Neuronal stem cell (in vitro differentiated cells): ENCODE results near the gene GLRA1. TPM values are rescaled to one million over a fixed set of nuclear protein-coding genes. Genes with fewer than 3 reads are reported as not detected.

Source experiments
- DNase-seq: peaks from one replicate; pipeline ENCODE4 v3.0.0-alpha.2; 2013; ENCODE audit warnings: low spot score
- H2AFZ ChIP-seq: one replicate; pipeline ENCODE4 v1.6.1; 2013; ENCODE audit warnings: mild to moderate bottlenecking, low read length, inconsistent platforms
- H2AK5ac ChIP-seq: 2 replicates; pipeline ENCODE4 v1.6.1; 2013; ENCODE audit warnings: low read depth, mild to moderate bottlenecking, inconsistent platforms, low read length, moderate library complexity, mixed read lengths
- H2BK120ac ChIP-seq: 2 replicates; pipeline ENCODE4 v1.6.1; 2013; ENCODE audit warnings: low read depth, mild to moderate bottlenecking, inconsistent platforms, low read length, moderate library complexity, mixed read lengths
- H2BK12ac ChIP-seq: one replicate; pipeline ENCODE4 v1.6.1; 2013; ENCODE audit warnings: low read length, inconsistent platforms
- H2BK15ac ChIP-seq: 2 replicates; pipeline ENCODE4 v1.6.1; 2013; ENCODE audit warnings: mild to moderate bottlenecking, low read length, inconsistent platforms, mixed read lengths
- H2BK5ac ChIP-seq: one replicate; pipeline ENCODE4 v1.6.1; 2013; ENCODE audit warnings: inconsistent platforms, mild to moderate bottlenecking, low read length, moderate library complexity
- H3K14ac ChIP-seq: one replicate; pipeline ENCODE4 v1.6.1; 2013; ENCODE audit warnings: low read length, inconsistent platforms
- H3K18ac ChIP-seq: 2 replicates; pipeline ENCODE4 v1.6.1; 2013; ENCODE audit warnings: low read length, inconsistent platforms
- H3K23ac ChIP-seq: 2 replicates; pipeline ENCODE4 v1.6.1; 2013; ENCODE audit warnings: low read depth, mild to moderate bottlenecking, mixed read lengths, low read length, inconsistent platforms; ENCODE audit not compliant: poor library complexity
- H3K27ac ChIP-seq: replicated peaks from 3 replicates; pipeline ENCODE4 v1.5.1; 2013; ENCODE audit warnings: low read length, inconsistent platforms
- H3K27me3 ChIP-seq, 3 experiments: 2 replicates each; pipeline ENCODE4 v1.6.1; 2013; ENCODE audit warnings: low read length in 3 of 3, mild to moderate bottlenecking in 2 of 3, inconsistent platforms in 1 of 3, low read depth in 1 of 3, mixed read lengths in 1 of 3, moderate library complexity in 1 of 3; ENCODE audit not compliant: control insufficient read depth in 3 of 3, insufficient read depth in 3 of 3
- H3K36me3 ChIP-seq, 2 donors: replicated peaks in 1 of 2; 2 replicates each; pipeline ENCODE4 v1.6.1; 2013; ENCODE audit warnings: low read length in 2 of 2; ENCODE audit not compliant: control insufficient read depth in 2 of 2, insufficient read depth in 2 of 2
- H3K4ac ChIP-seq: 2 replicates; pipeline ENCODE4 v1.6.1; 2013; ENCODE audit warnings: inconsistent platforms, mild to moderate bottlenecking, low read length, moderate library complexity
- H3K4me1 ChIP-seq, 2 donors: 1 replicate in 1 of 2; 2 replicates in 1 of 2; pipeline ENCODE4 v1.6.1; 2013; ENCODE audit warnings: low read length in 2 of 2, low read depth in 1 of 2; ENCODE audit not compliant: control insufficient read depth in 2 of 2, insufficient read depth in 1 of 2
- H3K4me2 ChIP-seq: one replicate; pipeline ENCODE4 v1.6.1; 2013; ENCODE audit warnings: mild to moderate bottlenecking, low read length, inconsistent platforms; ENCODE audit not compliant: insufficient read depth, poor library complexity, severe bottlenecking
- H3K4me3 ChIP-seq, 2 donors: 2 replicates each; pipeline ENCODE4 v1.5.1; 2013; ENCODE audit warnings: low read length in 2 of 2, mild to moderate bottlenecking in 2 of 2, inconsistent platforms in 1 of 2, moderate library complexity in 1 of 2
- H3K79me1 ChIP-seq: one replicate; pipeline ENCODE4 v1.6.1; 2013; ENCODE audit warnings: low read depth, mild to moderate bottlenecking, inconsistent platforms, low read length, moderate library complexity
- H3K9ac ChIP-seq: one replicate; pipeline ENCODE4 v1.6.1; 2013; ENCODE audit warnings: mild to moderate bottlenecking, low read depth, low read length, inconsistent platforms; ENCODE audit not compliant: poor library complexity
- H3K9me3 ChIP-seq, 2 donors: replicated peaks in 1 of 2; 2 replicates each; pipeline versions ENCODE3 to v1.6.1; 2013; ENCODE audit warnings: low read length in 2 of 2, mild to moderate bottlenecking in 2 of 2, inconsistent platforms in 1 of 2, low read depth in 1 of 2, mixed read lengths in 1 of 2, moderate library complexity in 1 of 2; ENCODE audit not compliant: control insufficient read depth in 2 of 2, insufficient read depth in 1 of 2
- H4K8ac ChIP-seq: one replicate; pipeline ENCODE4 v1.6.1; 2013; ENCODE audit warnings: low read depth, mild to moderate bottlenecking, inconsistent platforms, low read length, moderate library complexity
- H4K91ac ChIP-seq: one replicate; pipeline ENCODE4 v1.6.1; 2013; ENCODE audit warnings: low read length, low read depth, mild to moderate bottlenecking, inconsistent platforms; ENCODE audit not compliant: poor library complexity
- WGBS, 2 donors: extraction: QIAGEN DNeasy Blood & Tissue Kit; methylation state at CpG; one replicate each; pipeline ENCODE4 v1.1.7; 2013; ENCODE audit warnings: missing lambda C conversion rate in 2 of 2, mixed read lengths in 1 of 2; ENCODE audit not compliant: insufficient read length in 2 of 2, insufficient replicate concordance in 1 of 2; ENCODE audit errors: extremely low coverage in 2 of 2; 5-methylcytosine and 5-hydroxymethylcytosine counted together
- small RNA-seq: library from polyadenylated mRNA; stranded (forward); fragments of <200 nt; extraction: miRNeasy Mini kit (QIAGEN cat#:217004); gene quantifications from one replicate; pipeline ENCODE3, GENCODE V24; 2013; ENCODE audit not compliant: insufficient read depth

GLRA1 gene

GRCh38 chr5:151775025-151775606 lies 149.5 kb downstream of the GLRA1 start:
- H3K9ac ChIP-seq: no peak overlapping the region
- no peak overlapping the region for H3K18ac ChIP-seq
- no peak overlapping the region for H3K4ac ChIP-seq
- no peak overlapping the region for H2AFZ ChIP-seq
- no peak overlapping the region for H2BK12ac ChIP-seq
- peaks cover 7% of the 10 kb centered on the region for H3K79me1 ChIP-seq
- no peak overlapping the region for H4K8ac ChIP-seq
- H3K4me3 ChIP-seq: peak overlapping the region in 1 of 2 donors; percentile 73
- no peak overlapping the region for H3K4me2 ChIP-seq
- no peak overlapping the region for H3K27ac ChIP-seq
- H3K14ac ChIP-seq: no peak overlapping the region
- peaks cover 2 to 59% of the 10 kb centered on the region in 2 donors for H3K36me3 ChIP-seq
- H2BK5ac ChIP-seq: no peak overlapping the region
- no peak overlapping the region for H4K91ac ChIP-seq
- peaks cover 3 to 10% of the 10 kb centered on the region in 2 donors for H3K4me1 ChIP-seq
- H3K27me3 ChIP-seq: no peaks in the 10 kb centered on the region
- H3K9me3 ChIP-seq: peaks cover 0 to 8% of the 10 kb centered on the region in 2 donors
- WGBS, 2 donors: no CpG with 5 or more reads among the region's 3 CpGs
- H3K23ac ChIP-seq: no peak overlapping the region
- no peak overlapping the region for H2AK5ac ChIP-seq
- H2BK120ac ChIP-seq: no peak overlapping the region
- H2BK15ac ChIP-seq: no peak overlapping the region
- no peak for DNase-seq

DNA sequence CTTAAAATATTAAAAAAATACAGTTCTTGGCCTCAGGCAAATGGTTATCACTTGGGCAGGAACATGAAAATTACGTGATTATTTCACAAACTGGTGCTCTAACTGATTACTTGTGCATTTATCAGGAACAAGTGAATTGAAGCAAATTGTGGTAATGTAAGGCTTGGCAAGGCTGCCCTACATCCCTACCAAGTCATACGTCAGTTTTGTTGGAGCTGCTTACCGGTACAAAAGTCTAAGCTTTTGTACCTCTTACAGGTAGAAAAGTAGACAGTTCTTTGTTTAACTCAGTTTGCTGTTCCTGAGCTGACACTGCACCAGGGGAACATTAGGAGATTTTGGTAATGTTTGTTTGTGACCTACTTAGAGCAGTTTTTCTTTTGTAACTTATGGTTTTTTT lies 150.7 kb downstream of the GLRA1 start:
- Histone ChIP-seq H2BK15ac (no peak overlapping the region), H2BK5ac (no peak overlapping the region), H3K4me2 (peak overlapping the region; percentile 13), H3K9me3 (peaks cover 0 to 8% of the 10 kb centered on the region in 2 donors), H3K23ac (no peak overlapping the region), H3K27ac (no peak overlapping the region), H3K14ac (no peak overlapping the region), H2AFZ (no peak overlapping the region), H4K91ac (no peak overlapping the region), H3K18ac (no peak overlapping the region), H2AK5ac (no peak overlapping the region), H4K8ac (no peak overlapping the region), H3K4me3 (peak overlapping the region; percentile 26 to 73), H3K4me1 (peaks cover 3 to 10% of the 10 kb centered on the region in 2 donors), H3K27me3 (no peaks in the 10 kb centered on the region), H3K9ac (no peak overlapping the region), H2BK12ac (no peak overlapping the region), H2BK120ac (no peak overlapping the region), H3K4ac (no peak overlapping the region), H3K36me3 (peaks cover 2 to 49% of the 10 kb centered on the region in 2 donors), H3K79me1 (peaks cover 7% of the 10 kb centered on the region)
- DNase-seq: no peak
- no CpG with 5 or more reads among the region's 3 CpGs for WGBS, 2 donors

DNA sequence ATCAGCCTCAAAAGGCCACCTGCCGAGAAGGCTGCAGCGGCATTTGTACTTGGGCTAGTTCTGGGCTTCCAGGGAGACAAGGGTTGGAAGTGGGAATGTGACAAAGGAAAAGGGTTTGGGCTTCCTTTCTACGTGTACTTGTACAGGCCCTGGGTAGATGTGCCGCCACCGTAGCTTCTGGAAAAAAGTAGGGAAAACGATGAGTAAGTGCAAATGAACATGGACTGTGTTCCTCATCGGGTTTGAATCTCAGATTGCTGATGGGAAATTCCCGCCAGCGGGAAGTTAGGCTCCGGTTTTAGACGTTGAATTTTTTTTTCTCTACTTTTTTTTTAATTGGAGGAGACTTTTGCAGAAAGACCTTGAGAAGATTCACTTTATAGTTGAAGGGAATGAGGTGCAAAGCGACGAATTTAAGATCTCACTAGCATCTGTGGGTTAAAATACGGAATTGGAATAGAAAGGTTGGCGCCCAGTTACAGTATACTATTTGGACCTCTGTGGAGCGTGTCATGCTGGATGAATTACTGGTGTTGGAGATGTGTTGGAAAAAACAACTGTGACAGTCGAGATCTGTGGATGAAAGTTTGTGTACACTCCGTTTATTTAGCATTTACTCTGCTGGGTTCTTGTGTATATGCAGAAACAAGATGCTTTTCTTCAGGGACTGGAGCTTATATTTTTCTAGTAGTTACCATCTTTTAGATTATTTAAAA lies 151.6 kb downstream of the GLRA1 start:
- Histone ChIP-seq H4K91ac (no peak overlapping the region), H2BK5ac (peak overlapping the region; percentile 77), H2BK15ac (no peak overlapping the region), H3K14ac (no peak overlapping the region), H3K4me3 (peak overlapping the region; percentile 73 to 85), H3K4me2 (peak overlapping the region; percentile 71), H3K27me3 (no peaks in the 10 kb centered on the region), H2AK5ac (no peak overlapping the region), H3K4ac (no peak overlapping the region), H4K8ac (no peak overlapping the region), H3K23ac (peak overlapping the region; percentile 89), H2AFZ (no peak overlapping the region), H2BK120ac (no peak overlapping the region), H3K18ac (peak overlapping the region; percentile 100), H3K4me1 (peaks cover 8 to 10% of the 10 kb centered on the region in 2 donors), H3K9ac (peak overlapping the region; percentile 98), H2BK12ac (no peak overlapping the region), H3K36me3 (peaks cover 2 to 39% of the 10 kb centered on the region in 2 donors), H3K79me1 (peaks cover 7% of the 10 kb centered on the region), H3K27ac (no peak overlapping the region), H3K9me3 (peaks cover 0 to 6% of the 10 kb centered on the region in 2 donors)
- no CpG with 5 or more reads among the region's 18 CpGs for WGBS, 2 donors
- no peak for DNase-seq

Small RNAs within 50 kb of the gene (small RNA-seq; reads per million reads assigned to genes)
- gene RNA5SP198: not detected
